Fibroblast of skin of left quadriceps (primary cell): ENCODE measurements around the gene USP38.
"Not testable (repeated sequence)": the region's sequence is repeated elsewhere in the genome, so short reads cannot be mapped to it uniquely, and the experiment has no call there.

Source experiments
- DNase-seq, 2 experiments: peaks; one replicate each; pipeline ENCODE4 v3.0.0-alpha.2; 2013; ENCODE audit warnings: low read depth in 2 of 2

The USP38 gene

GRCh38 chr4:143212566-143212965 lies 27.8 kb downstream of the USP38 start:
- DNase-seq, result no peak

- no peak for DNase-seq
Observed at GRCh38 chr4:143215873-143216272, 31.2 kb downstream of the USP38 start.

GRCh38 chr4:143224255-143224654 lies 39.5 kb downstream of the USP38 start:
- no peak for DNase-seq

- no peak for DNase-seq
Observed at GRCh38 chr4:143225167-143225566, 40.5 kb downstream of the USP38 start.

GRCh38 chr4:143230683-143231082 lies 46.0 kb downstream of the USP38 start:
- no peak for DNase-seq

- DNase-seq, result no peak
Observed at GRCh38 chr4:143232277-143232676, 47.6 kb downstream of the USP38 start.

GRCh38 chr4:143234153-143234552 lies 49.4 kb downstream of the USP38 start:
- DNase-seq, result no peak

GRCh38 chr4:143237195-143237594 lies 52.5 kb downstream of the USP38 start:
- DNase-seq, result not testable (repeated sequence)

- DNase-seq, result no peak
Observed at GRCh38 chr4:143240939-143241679, 56.4 kb downstream of the USP38 start.

GRCh38 chr4:143241892-143242291 lies 57.2 kb downstream of the USP38 start:
- no peak for DNase-seq

- no peak for DNase-seq
Observed at GRCh38 chr4:143243041-143243440, 58.3 kb downstream of the USP38 start.

GRCh38 chr4:143246977-143247376 lies 62.3 kb downstream of the USP38 start:
- no peak for DNase-seq

- DNase-seq, result no peak
Observed at GRCh38 chr4:143247866-143248265, 63.1 kb downstream of the USP38 start.

GRCh38 chr4:143248827-143249226 lies 64.1 kb downstream of the USP38 start:
- no peak for DNase-seq

- DNase-seq, result no peak
Observed at GRCh38 chr4:143250617-143251016, 65.9 kb downstream of the USP38 start.

- no peak for DNase-seq
Observed at GRCh38 chr4:143251348-143251747, 66.6 kb downstream of the USP38 start.

GRCh38 chr4:143251779-143252178 lies 67.1 kb downstream of the USP38 start:
- DNase-seq, result peak in 1 of 2 experiments; percentile 17

GRCh38 chr4:143252478-143252877 lies 67.8 kb downstream of the USP38 start:
- DNase-seq, result no peak

- DNase-seq, result no peak
Observed at GRCh38 chr4:143253166-143253565, 68.4 kb downstream of the USP38 start.

GRCh38 chr4:143254491-143255226 lies 69.9 kb downstream of the USP38 start:
- DNase-seq, result no peak

- no peak for DNase-seq
Observed at GRCh38 chr4:143256456-143256855, 71.7 kb downstream of the USP38 start.

GRCh38 chr4:143257356-143257755 lies 72.6 kb downstream of the USP38 start:
- DNase-seq, result no peak

- no peak for DNase-seq
Observed at GRCh38 chr4:143260750-143261149, 76.0 kb downstream of the USP38 start.
